Left ventricle myocardium inferior (tissue), 1 donor: ENCODE results near the gene STYXL1. TPM values are rescaled to one million over a fixed set of nuclear protein-coding genes. Genes with fewer than 3 reads are reported as not detected.

Source experiments
- DNase-seq: peaks from one replicate; pipeline ENCODE4 v3.0.0-alpha.2; 2020
- H3K27ac ChIP-seq: fragments of 200-600 bp; replicated peaks from 2 replicates; pipeline ENCODE4 v1.8.0; 2021
- H3K27me3 ChIP-seq: fragments of 200-600 bp; 2 replicates; pipeline ENCODE4 v1.8.0; 2021; ENCODE audit warnings: low read depth
- H3K36me3 ChIP-seq: fragments of 200-600 bp; 2 replicates; pipeline ENCODE4 v1.8.0; 2021
- H3K4me1 ChIP-seq: fragments of 200-600 bp; 2 replicates; pipeline ENCODE4 v1.8.0; 2021
- H3K4me3 ChIP-seq: fragments of 200-600 bp; 2 replicates; pipeline ENCODE4 v1.8.0; 2021; ENCODE audit warnings: mild to moderate bottlenecking, moderate library complexity
- H3K9me3 ChIP-seq: fragments of 200-600 bp; replicated peaks from 2 replicates; pipeline ENCODE4 v1.8.0; 2021
- intact Hi-C: fragments of 100-400 bp; cut with micrococcal nuclease; formaldehyde crosslinking; loops from one replicate; pipeline ENCODE4 v1.11.0; 2022
- total RNA-seq: library from RNA; stranded (reverse); fragmentation: NEBNext Ultra II Directional; extraction: Animal tissue kit (Norgen Biotek cat#: 25700); gene quantifications from one replicate; pipeline ENCODE4 v1.2.1, GENCODE V29; 2021
- TF ChIP-seq, protein P1 (sequence below): fragments of 200-600 bp; IDR thresholded peaks from 2 replicates; pipeline ENCODE4 v1.8.0; 2021; ENCODE audit warnings: antibody characterized with exemption, mild to moderate bottlenecking, borderline replicate concordance
- donor health status: DM: no; HTN: yes; CAD: no; lungs with severe emphysema.

The STYXL1 gene
- total RNA-seq, 1 donor from 2014 or later = 22.2 TPM

DNA sequence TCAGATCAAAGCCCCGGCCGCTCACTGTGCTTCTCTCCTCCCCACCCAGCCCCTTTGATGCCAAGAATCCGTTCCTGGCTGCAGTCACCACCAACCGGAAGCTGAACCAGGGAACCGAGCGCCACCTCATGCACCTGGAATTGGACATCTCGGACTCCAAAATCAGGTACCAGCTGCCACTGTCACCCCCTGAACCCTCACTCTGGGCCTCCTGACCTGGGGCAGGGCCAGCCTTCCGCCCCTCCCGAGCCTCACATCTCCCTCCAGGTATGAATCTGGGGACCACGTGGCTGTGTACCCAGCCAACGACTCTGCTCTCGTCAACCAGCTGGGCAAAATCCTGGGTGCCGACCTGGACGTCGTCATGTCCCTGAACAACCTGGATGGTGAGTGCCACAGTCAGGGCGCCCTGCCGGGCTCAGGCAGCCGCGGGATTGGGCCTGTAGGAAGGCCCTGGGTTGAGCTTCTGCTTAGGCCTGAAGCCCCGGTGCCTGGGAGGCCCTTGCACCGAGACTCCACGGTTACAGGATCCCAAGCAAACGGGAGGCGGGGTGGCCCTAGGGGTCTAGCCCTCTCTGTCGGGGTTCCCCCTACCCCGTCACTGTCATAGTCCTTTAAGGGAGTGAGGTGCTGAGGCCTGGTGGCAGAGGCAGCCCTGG is 64.2 kb downstream of the STYXL1 start:
- peaks cover 89% of the 10 kb centered on the region for H3K36me3 ChIP-seq
- intact Hi-C loops = no loop called here
- no peak overlapping the region for H3K4me3 ChIP-seq
- peak overlapping the region; percentile 19 for H3K27ac ChIP-seq
- no peaks in the 10 kb centered on the region for H3K27me3 ChIP-seq
- peaks cover 48% of the 10 kb centered on the region for H3K4me1 ChIP-seq
- no peak for DNase-seq
- TF ChIP-seq, protein P1, sequence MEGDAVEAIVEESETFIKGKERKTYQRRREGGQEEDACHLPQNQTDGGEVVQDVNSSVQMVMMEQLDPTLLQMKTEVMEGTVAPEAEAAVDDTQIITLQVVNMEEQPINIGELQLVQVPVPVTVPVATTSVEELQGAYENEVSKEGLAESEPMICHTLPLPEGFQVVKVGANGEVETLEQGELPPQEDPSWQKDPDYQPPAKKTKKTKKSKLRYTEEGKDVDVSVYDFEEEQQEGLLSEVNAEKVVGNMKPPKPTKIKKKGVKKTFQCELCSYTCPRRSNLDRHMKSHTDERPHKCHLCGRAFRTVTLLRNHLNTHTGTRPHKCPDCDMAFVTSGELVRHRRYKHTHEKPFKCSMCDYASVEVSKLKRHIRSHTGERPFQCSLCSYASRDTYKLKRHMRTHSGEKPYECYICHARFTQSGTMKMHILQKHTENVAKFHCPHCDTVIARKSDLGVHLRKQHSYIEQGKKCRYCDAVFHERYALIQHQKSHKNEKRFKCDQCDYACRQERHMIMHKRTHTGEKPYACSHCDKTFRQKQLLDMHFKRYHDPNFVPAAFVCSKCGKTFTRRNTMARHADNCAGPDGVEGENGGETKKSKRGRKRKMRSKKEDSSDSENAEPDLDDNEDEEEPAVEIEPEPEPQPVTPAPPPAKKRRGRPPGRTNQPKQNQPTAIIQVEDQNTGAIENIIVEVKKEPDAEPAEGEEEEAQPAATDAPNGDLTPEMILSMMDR = no peak
- no peaks in the 10 kb centered on the region for H3K9me3 ChIP-seq

DNA sequence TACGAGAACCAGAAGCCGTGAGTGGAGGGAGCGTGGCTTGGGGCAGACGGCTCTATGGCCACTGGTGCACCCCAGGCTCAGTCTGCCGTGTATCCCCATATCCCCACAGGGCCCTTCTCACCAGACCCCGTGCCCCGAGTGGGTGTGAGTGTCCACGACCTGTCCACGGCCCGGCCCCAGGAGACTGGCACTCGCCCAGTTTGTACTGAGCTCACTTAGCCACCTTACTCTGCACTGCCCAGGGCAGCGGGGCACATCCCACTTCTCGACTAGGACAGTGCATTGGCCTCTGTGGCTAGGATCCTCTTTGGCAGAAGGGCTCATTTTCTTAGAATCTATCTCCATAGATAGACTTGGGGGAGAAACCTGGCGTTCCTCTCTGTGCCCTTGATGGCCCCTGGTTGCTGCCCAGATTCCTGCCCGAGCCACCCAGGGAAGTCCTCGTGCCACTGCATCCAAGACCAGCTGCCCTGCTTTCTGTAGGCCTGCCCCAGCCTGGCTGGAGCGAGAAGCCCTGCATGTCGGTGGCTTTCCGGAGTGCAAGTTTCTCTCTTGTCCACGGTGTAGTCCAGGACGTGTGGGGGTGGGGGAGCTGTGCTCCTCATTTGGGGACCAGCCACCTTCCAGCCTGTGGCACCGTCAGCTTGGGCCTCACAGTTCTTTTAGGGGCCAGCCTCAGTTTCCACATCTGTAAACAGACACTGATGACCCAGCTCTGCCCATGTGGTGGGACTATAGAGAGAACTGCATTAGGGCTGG is 65.3 kb downstream of the STYXL1 start:
- no peaks in the 10 kb centered on the region for H3K9me3 ChIP-seq
- peaks cover 57% of the 10 kb centered on the region for H3K4me1 ChIP-seq
- TF ChIP-seq, protein P1 = no peak
- H3K27me3 ChIP-seq = no peaks in the 10 kb centered on the region
- intact Hi-C loops = no loop called here
- no peak overlapping the region for H3K4me3 ChIP-seq
- H3K27ac ChIP-seq = peak overlapping the region; percentile 27
- H3K36me3 ChIP-seq = peaks cover 81% of the 10 kb centered on the region
- no peak for DNase-seq

DNA sequence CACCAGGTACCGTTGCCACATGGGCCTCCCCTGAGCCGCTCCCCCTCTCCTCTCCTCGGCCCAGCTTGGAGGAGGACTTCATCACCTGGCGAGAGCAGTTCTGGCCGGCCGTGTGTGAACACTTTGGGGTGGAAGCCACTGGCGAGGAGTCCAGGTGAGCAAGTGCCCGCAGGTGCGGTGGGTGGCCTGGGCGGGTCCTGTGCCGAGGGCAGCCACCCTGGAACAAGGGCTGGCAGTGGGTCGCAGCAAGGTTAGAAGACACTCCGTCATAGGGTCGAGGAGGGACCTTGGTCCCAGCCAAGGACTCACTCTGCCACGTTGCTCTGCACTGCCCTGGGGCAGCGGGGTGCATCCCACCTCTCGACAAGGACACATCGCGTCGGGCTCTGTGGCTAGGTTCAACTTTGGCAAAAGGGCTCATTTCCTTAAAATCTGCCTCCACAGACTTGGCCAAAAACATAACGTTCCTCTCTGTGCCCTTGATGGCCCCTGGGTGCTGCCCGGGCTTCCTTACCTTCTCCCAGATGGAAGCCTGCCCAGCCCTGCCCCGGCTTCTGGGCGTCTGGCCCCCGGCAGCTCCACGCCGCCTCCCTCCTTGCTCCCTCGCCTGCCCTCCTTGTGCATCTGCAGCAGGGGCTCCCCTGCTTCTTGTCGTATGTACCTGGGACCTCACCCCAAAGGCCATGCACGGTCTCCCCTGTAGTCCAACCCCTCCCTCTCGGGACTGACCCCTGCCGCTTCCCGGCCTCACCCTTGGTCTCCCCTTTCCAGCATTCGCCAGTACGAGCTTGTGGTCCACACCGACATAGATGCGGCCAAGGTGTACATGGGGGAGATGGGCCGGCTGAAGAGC is 66.1 kb downstream of the STYXL1 start:
- intact Hi-C loops = no loop called here
- H3K4me1 ChIP-seq = peaks cover 61% of the 10 kb centered on the region

DNA sequence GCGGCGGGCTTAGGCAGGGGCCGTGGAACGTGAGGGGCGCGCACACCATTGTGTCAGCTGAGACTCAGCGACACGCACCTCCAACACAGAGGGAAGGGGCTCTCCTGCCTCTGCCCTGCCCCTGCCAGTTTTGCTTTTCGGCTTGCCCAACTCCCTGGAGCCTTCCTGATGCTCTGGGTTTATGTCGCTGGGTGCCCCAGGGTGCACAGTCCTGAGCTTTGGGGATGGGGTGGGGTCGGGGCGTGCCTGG is 66.7 kb downstream of the STYXL1 start:
- DNase-seq = no peak
- Histone ChIP-seq H3K27me3 (no peaks in the 10 kb centered on the region), H3K4me1 (peaks cover 57% of the 10 kb centered on the region), H3K4me3 (no peak overlapping the region), H3K36me3 (peaks cover 68% of the 10 kb centered on the region), H3K27ac (peak overlapping the region; percentile 27), H3K9me3 (no peaks in the 10 kb centered on the region)
- intact Hi-C loops = no loop called here
- TF ChIP-seq, protein P1 = no peak

More for the DNA sequence above, 66.1 kb downstream of the STYXL1 start:
- TF ChIP-seq, protein P1 = no peak
- H3K9me3 ChIP-seq = no peaks in the 10 kb centered on the region
- H3K4me3 ChIP-seq = no peak overlapping the region
- DNase-seq = no peak
- H3K27me3 ChIP-seq = no peaks in the 10 kb centered on the region
- H3K36me3 ChIP-seq = peaks cover 73% of the 10 kb centered on the region
- peak overlapping the region; percentile 27 for H3K27ac ChIP-seq

DNA sequence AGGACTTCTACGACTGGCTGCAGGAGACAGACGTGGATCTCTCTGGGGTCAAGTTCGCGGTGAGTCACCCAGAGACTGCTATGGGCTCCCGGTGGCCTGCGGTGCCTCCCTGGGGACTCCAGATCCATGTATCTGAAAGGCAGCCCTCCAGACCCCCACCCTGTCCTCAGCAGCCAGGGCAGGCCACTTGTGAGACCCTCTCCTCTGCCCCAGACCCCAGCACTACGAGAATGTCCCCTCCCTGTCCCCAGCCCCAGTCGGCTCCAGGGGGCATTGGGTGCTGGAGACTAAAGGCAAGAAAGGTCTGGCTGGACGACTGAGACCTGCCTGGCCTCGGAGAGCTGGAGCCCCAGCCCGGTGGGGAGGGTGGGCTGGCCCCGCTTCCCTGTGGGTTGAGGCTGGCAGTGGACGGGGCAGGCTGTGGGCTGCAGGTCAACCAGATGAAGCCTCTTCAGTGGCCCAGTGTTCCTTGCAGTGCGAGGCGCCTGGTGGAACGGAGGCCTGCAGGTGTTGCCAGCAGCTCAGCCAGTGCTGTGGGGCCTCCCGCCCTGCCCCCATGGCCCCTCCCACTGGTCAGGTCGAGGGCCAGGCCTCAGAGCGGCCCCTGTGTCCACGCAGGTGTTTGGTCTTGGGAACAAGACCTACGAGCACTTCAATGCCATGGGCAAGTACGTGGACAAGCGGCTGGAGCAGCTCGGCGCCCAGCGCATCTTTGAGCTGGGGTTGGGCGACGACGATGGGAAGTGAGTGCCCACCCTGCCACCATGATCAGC is 67.2 kb downstream of the STYXL1 start:
- intact Hi-C loops = no loop called here

More for the DNA sequence above, 67.2 kb downstream of the STYXL1 start:
- Histone ChIP-seq H3K9me3 (no peaks in the 10 kb centered on the region), H3K4me3 (no peak overlapping the region), H3K27ac (peak overlapping the region; percentile 51), H3K27me3 (no peaks in the 10 kb centered on the region), H3K4me1 (peaks cover 52% of the 10 kb centered on the region), H3K36me3 (peaks cover 62% of the 10 kb centered on the region)
- TF ChIP-seq, protein P1 = no peak
- no peak for DNase-seq
